Lower leg skin (tissue), 3 donors: ENCODE measurements around the gene FAM210A.

ENCODE experiments used
- POLR2A ChIP-seq, 2 donors: fragments of 450-650 bp; IDR thresholded peaks; one replicate each; pipeline ENCODE4 v1.6.1; 2016 to 2017; ENCODE audit warnings: antibody characterized with exemption in 2 of 2, mild to moderate bottlenecking in 1 of 2, moderate library complexity in 1 of 2
- TF ChIP-seq, protein P1 (sequence below), 3 donors: fragments of 450-650 bp; IDR thresholded peaks; one replicate each; pipeline ENCODE4 v1.5.1; 2016; ENCODE audit warnings: antibody characterized with exemption in 3 of 3, mild to moderate bottlenecking in 3 of 3, moderate library complexity in 2 of 3

DNA sequence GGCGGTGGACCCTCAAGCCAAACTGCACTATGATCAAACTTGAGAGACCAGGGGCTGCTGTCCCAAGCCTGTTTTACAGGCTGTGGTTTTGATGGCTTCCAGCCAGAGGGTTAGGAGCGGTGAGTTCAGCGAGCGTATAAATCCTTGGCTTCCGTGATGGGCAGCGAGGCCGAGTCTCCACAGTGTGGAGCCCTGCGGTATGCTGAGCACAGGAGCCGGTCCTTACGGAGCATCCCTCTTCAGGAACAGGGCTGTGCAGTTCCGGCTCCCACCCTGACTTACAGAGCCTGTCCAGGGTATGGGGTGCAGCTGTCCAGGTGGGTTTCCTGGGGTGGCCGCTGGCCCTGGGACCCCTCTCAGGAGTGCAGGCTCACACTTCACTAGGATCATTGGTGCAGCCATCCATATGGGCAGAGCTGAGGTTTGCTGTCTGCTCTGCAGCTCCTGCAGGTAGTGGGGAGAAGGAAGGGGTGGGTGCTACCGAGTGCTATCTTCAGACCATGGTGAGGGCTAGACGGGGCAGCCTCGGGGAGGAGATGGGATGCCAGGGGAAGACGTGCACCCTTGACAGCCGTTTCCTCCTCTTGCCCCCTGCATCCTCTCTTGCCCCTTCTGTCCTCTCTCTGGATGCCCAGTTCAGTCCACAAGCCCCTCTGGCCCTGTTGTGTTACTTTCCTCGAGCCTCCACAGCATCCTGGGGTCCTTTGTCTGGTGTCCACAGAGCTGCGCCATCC is 104.3 kb downstream of the FAM210A start:
- TF ChIP-seq, protein P1, sequence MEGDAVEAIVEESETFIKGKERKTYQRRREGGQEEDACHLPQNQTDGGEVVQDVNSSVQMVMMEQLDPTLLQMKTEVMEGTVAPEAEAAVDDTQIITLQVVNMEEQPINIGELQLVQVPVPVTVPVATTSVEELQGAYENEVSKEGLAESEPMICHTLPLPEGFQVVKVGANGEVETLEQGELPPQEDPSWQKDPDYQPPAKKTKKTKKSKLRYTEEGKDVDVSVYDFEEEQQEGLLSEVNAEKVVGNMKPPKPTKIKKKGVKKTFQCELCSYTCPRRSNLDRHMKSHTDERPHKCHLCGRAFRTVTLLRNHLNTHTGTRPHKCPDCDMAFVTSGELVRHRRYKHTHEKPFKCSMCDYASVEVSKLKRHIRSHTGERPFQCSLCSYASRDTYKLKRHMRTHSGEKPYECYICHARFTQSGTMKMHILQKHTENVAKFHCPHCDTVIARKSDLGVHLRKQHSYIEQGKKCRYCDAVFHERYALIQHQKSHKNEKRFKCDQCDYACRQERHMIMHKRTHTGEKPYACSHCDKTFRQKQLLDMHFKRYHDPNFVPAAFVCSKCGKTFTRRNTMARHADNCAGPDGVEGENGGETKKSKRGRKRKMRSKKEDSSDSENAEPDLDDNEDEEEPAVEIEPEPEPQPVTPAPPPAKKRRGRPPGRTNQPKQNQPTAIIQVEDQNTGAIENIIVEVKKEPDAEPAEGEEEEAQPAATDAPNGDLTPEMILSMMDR (IDR thresholded peaks at IDR 0.05), result no peak
- TF ChIP-seq POLR2A (IDR thresholded peaks at IDR 0.05), result no peak
